ENCODE measurements around the gene TMBIM1. TPM values are rescaled to one million over a fixed set of nuclear protein-coding genes. Genes with fewer than 3 reads are reported as not detected.

Gene TMBIM1
- total RNA-seq, 5 donors from 2014 or later (not counting 1 experiment from before 2014, with no cell fraction given) = 78.8 to 166 (median 144) TPM

DNA sequence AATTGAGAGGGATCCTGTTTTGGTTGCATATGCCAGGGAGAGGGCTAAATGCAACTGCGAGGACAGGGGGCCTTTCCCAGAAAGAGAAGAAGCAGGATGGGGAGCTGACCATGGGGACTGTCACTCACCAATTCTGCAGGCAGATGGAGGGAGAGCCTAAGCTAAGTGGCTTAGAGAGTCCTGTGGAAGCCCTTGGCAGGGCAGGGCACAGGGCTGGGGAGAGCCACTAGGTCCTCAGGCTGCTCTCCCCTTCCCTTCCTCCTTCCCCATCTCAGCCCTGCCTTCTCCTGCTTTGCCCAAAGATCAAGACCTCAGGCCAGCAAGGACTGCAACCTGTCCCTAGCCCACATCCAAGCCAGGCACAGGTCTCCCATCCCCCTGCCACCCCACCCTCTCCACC lies 40.0 kb upstream of the TMBIM1 start:
- Mint-ChIP-seq H3K27me3 (no peaks in the 10 kb centered on the region), H3K4me1 (peaks cover 4 to 26% (median 10%) of the 10 kb centered on the region in 3 donors), H3K4me3 (no peak overlapping the region), H3K9me3 (no peaks in the 10 kb centered on the region), H3K36me3 (no peaks in the 10 kb centered on the region), H3K27ac (peak overlapping the region in 1 of 2 donors; percentile 22)
- H3K4me1 ChIP-seq (ENCODE audit: control insufficient read depth in 1 of 2, extremely low read depth in 1 of 2, insufficient read depth in 2 of 2, low read length in 2 of 2) = peaks cover under 1 to 2% of the 10 kb centered on the region in 2 experiments
- DNase-seq (no peak), ATAC-seq (replicated peaks in 1 of 4) (no peak)
- H3K36me3 ChIP-seq (ENCODE audit: control insufficient read depth in 2 of 2, extremely low read depth in 1 of 2, insufficient read depth in 1 of 2, low read length in 1 of 2) = no peaks in the 10 kb centered on the region
- 83% methylated on average over 1 of the region's 1 CpG for WGBS (ENCODE audit: insufficient coverage)
- H3K4me3 ChIP-seq (ENCODE audit: control insufficient read depth in 1 of 2, extremely low read depth in 1 of 2, low read length in 1 of 2) = no peak overlapping the region
- H3K9me3 ChIP-seq = no peaks in the 10 kb centered on the region
- POLR2A ChIA-PET = no interaction called here
- peaks cover 0 to 5% of the 10 kb centered on the region in 2 experiments for H3K27me3 ChIP-seq (replicated peaks in 1 of 2; ENCODE audit: control insufficient read depth in 2 of 2, extremely low read depth in 1 of 2, insufficient read depth in 2 of 2, low read length in 1 of 2)
- H3K27ac ChIP-seq (ENCODE audit: low read length) = no peak overlapping the region
- CTCF ChIA-PET = no interaction called here

DNA sequence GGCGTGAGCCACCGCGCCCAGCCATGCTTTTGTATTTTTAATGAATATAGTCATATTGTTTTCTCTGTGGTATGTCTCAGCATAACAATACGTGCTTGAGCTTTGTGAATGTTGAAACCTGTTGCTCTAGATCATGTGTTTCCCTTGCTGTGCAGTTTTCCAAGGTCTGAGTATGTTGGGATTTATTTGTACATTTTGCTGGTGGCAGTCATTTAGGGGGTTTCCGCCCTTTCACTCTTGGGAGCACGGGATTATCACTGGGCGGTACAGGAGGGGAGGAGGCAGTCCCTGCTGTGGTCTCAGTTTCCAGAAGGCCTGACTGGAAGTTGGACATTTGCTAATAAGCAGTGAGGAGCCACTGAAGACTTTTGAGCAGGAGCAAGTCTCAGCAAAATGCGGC lies 39.4 kb upstream of the TMBIM1 start:
- Mint-ChIP-seq H3K27me3 (no peaks in the 10 kb centered on the region), H3K9me3 (no peaks in the 10 kb centered on the region), H3K4me3 (no peak overlapping the region), H3K4me1 (peaks cover 8 to 32% (median 10%) of the 10 kb centered on the region in 3 donors), H3K27ac (no peak overlapping the region), H3K36me3 (no peaks in the 10 kb centered on the region)
- POLR2A ChIA-PET = no interaction called here
- CTCF ChIA-PET = no interaction called here
- Histone ChIP-seq H3K4me1 (ENCODE audit: control insufficient read depth in 1 of 2, extremely low read depth in 1 of 2, insufficient read depth in 2 of 2, low read length in 2 of 2) (peaks cover 5 to 8% of the 10 kb centered on the region in 2 experiments), H3K9me3 (no peaks in the 10 kb centered on the region), H3K4me3 (ENCODE audit: control insufficient read depth in 1 of 2, extremely low read depth in 1 of 2, low read length in 1 of 2) (no peak overlapping the region), H3K27me3 (replicated peaks in 1 of 2; ENCODE audit: control insufficient read depth in 2 of 2, extremely low read depth in 1 of 2, insufficient read depth in 2 of 2, low read length in 1 of 2) (peaks cover 0 to 9% of the 10 kb centered on the region in 2 experiments), H3K36me3 (ENCODE audit: control insufficient read depth in 2 of 2, extremely low read depth in 1 of 2, insufficient read depth in 1 of 2, low read length in 1 of 2) (no peaks in the 10 kb centered on the region), H3K27ac (ENCODE audit: low read length) (no peak overlapping the region)
- WGBS (ENCODE audit: insufficient coverage) = 87% methylated on average over 7 of the region's 8 CpGs
- DNase-seq (no peak), ATAC-seq (replicated peaks in 1 of 4) (no peak)

DNA sequence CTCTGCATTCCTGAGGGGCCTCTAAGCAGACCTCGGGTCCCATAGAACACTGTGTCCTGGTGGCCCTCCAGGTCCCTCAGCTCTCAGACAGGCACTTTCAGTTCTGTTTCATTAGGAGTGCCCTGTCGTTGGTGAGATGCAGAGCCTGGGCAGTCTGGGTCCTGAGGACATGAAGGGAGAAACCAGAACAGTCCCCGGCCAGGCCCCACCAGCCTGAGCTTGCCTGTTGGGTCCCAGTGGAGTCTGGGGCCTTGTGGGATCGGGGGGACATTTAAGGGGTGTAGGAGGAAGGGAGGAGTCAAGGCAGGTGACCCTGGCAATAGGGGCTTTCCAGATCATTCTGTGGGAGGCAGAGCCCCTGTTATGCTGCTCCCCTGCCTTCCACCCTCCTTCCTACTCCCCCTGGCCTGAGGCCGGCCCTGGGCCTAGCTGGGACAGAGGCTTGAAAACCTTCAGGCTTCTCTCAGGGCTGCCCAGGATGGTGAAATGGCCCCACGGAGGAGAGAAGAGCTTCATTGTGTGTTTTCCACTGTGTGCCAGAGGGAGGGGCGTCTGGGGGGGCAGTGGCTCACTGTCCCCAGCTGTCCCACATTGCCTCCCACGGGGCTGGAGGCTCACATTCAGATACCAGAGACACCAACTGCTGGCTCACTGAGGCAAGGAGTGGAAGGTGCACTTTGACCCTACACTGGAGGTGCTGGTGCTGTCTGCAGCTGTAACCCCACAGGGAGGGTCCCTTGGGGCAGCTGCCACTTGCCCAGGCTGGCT lies 37.7 kb upstream of the TMBIM1 start:
- DNase-seq (no peak), ATAC-seq (replicated peaks in 1 of 4) (no peak)
- Mint-ChIP-seq H3K9me3 (no peaks in the 10 kb centered on the region), H3K27me3 (no peaks in the 10 kb centered on the region), H3K4me3 (no peak overlapping the region), H3K4me1 (peaks cover 20 to 45% (median 21%) of the 10 kb centered on the region in 3 donors), H3K27ac (no peak overlapping the region), H3K36me3 (no peaks in the 10 kb centered on the region)
- WGBS (ENCODE audit: insufficient coverage) = 57% methylated on average over 6 of the region's 8 CpGs
- no peaks in the 10 kb centered on the region for H3K36me3 ChIP-seq (ENCODE audit: control insufficient read depth in 2 of 2, extremely low read depth in 1 of 2, insufficient read depth in 1 of 2, low read length in 1 of 2)
- H3K4me1 ChIP-seq (ENCODE audit: control insufficient read depth in 1 of 2, extremely low read depth in 1 of 2, insufficient read depth in 2 of 2, low read length in 2 of 2) = peaks cover 11 to 18% of the 10 kb centered on the region in 2 experiments
- H3K27me3 ChIP-seq (replicated peaks in 1 of 2; ENCODE audit: control insufficient read depth in 2 of 2, extremely low read depth in 1 of 2, insufficient read depth in 2 of 2, low read length in 1 of 2) = peaks cover 0 to 7% of the 10 kb centered on the region in 2 experiments
- H3K27ac ChIP-seq (ENCODE audit: low read length) = no peak overlapping the region
- no peak overlapping the region for H3K4me3 ChIP-seq (ENCODE audit: control insufficient read depth in 1 of 2, extremely low read depth in 1 of 2, low read length in 1 of 2)
- ChIA-PET POLR2A (no interaction called here), CTCF (no interaction called here)
- no peaks in the 10 kb centered on the region for H3K9me3 ChIP-seq

DNA sequence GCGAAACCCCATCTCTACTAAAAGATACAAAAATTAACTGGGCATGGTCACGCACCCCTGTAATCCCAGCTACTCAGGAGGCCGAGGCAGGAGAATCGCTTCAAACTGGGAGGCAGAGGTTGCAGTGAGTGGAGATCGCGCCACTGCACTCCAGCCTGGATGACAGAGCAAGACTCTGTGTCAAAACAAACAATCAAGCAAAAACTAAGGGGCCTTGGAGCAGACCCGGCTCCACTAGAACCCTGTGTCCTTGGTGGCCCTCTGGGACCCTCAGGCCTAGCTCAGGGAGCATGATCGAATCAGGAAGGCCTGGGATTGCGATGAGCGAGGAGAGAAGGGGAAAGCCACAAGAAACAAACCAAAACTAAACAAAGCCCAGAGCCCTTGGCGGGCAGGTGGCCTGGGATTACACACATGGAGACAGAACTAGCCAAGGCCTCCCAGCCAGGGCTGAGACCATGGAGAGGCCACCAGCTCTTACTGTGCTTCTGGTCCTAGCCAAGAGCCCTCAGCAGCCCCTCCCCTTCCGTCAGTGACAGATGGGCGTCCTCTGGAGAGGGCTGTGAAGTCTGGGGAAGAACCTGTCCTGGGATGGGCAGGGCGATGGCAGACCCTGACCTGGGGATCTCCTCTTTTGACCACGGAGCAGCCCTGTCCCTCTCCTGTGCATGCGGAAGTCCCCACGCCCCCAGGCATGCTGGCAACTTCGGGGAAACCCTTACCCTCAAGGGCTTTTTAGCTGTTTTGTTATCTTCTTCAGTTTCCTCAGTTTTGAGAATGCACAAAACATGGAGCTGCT lies 36.9 kb upstream of the TMBIM1 start:
- 82% methylated on average over 13 of the region's 18 CpGs for WGBS (ENCODE audit: insufficient coverage)
- Mint-ChIP-seq H3K36me3 (no peaks in the 10 kb centered on the region), H3K4me1 (peaks cover 22 to 45% (median 23%) of the 10 kb centered on the region in 3 donors), H3K9me3 (no peaks in the 10 kb centered on the region), H3K27me3 (peaks cover 0 to under 1% of the 10 kb centered on the region in 2 donors), H3K4me3 (no peak overlapping the region), H3K27ac (no peak overlapping the region)
- Histone ChIP-seq H3K4me3 (ENCODE audit: control insufficient read depth in 1 of 2, extremely low read depth in 1 of 2, low read length in 1 of 2) (no peak overlapping the region), H3K4me1 (ENCODE audit: control insufficient read depth in 1 of 2, extremely low read depth in 1 of 2, insufficient read depth in 2 of 2, low read length in 2 of 2) (peaks cover 12 to 19% of the 10 kb centered on the region in 2 experiments), H3K9me3 (no peaks in the 10 kb centered on the region), H3K27ac (ENCODE audit: low read length) (no peak overlapping the region), H3K27me3 (replicated peaks in 1 of 2; ENCODE audit: control insufficient read depth in 2 of 2, extremely low read depth in 1 of 2, insufficient read depth in 2 of 2, low read length in 1 of 2) (peaks cover 0 to 7% of the 10 kb centered on the region in 2 experiments), H3K36me3 (ENCODE audit: control insufficient read depth in 2 of 2, extremely low read depth in 1 of 2, insufficient read depth in 1 of 2, low read length in 1 of 2) (no peaks in the 10 kb centered on the region)
- ChIA-PET POLR2A (interaction anchor here in 1 of 2 donors (0.6 kb wide), 1 partner anchor 28 kb away, joined by 3 read pairs; no protein-coding TSS in a partner anchor), CTCF (interaction anchor here in 1 of 2 donors (0.5 kb wide), 1 partner anchor 36 kb away, joined by 3 read pairs; no protein-coding TSS in a partner anchor)
- ATAC-seq (replicated peaks in 1 of 4) (no peak), DNase-seq (no peak)

DNA sequence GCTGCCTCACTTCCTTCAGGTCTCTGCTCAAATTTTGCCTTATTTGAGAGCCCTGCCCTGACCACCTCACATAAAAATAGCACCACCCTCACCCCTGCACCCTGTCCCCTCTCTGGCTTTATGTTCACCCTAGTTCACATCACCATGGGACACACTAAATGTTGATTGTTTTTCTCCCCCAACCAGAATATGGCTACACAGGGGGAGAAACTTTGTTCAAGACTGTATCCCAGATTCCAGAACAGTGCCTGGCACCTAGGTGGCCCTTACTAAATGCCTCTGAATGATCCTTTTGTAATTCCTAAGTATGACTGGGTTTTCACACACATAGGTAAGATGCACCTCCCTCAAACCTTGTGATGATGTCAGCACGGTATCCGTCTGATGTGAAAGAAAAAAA lies 36.0 kb upstream of the TMBIM1 start:
- Histone ChIP-seq H3K27ac (ENCODE audit: low read length) (no peak overlapping the region), H3K4me1 (ENCODE audit: control insufficient read depth in 1 of 2, extremely low read depth in 1 of 2, insufficient read depth in 2 of 2, low read length in 2 of 2) (peaks cover 19 to 28% of the 10 kb centered on the region in 2 experiments), H3K36me3 (ENCODE audit: control insufficient read depth in 2 of 2, extremely low read depth in 1 of 2, insufficient read depth in 1 of 2, low read length in 1 of 2) (no peaks in the 10 kb centered on the region), H3K9me3 (no peaks in the 10 kb centered on the region), H3K27me3 (replicated peaks in 1 of 2; ENCODE audit: control insufficient read depth in 2 of 2, extremely low read depth in 1 of 2, insufficient read depth in 2 of 2, low read length in 1 of 2) (peaks cover 0 to 16% of the 10 kb centered on the region in 2 experiments), H3K4me3 (ENCODE audit: control insufficient read depth in 1 of 2, extremely low read depth in 1 of 2, low read length in 1 of 2) (no peak overlapping the region)
- Mint-ChIP-seq H3K4me3 (no peak overlapping the region), H3K9me3 (no peaks in the 10 kb centered on the region), H3K4me1 (peaks cover 31 to 55% (median 32%) of the 10 kb centered on the region in 3 donors), H3K27ac (no peak overlapping the region), H3K27me3 (peaks cover 0 to 8% of the 10 kb centered on the region in 2 donors), H3K36me3 (no peaks in the 10 kb centered on the region)
- ATAC-seq (replicated peaks in 1 of 4) (no peak), DNase-seq (no peak)
- ChIA-PET POLR2A (no interaction called here), CTCF (no interaction called here)
- no CpG with 5 or more reads among the region's 2 CpGs for whole genome bisulfite sequencing (ENCODE audit: insufficient coverage)

DNA sequence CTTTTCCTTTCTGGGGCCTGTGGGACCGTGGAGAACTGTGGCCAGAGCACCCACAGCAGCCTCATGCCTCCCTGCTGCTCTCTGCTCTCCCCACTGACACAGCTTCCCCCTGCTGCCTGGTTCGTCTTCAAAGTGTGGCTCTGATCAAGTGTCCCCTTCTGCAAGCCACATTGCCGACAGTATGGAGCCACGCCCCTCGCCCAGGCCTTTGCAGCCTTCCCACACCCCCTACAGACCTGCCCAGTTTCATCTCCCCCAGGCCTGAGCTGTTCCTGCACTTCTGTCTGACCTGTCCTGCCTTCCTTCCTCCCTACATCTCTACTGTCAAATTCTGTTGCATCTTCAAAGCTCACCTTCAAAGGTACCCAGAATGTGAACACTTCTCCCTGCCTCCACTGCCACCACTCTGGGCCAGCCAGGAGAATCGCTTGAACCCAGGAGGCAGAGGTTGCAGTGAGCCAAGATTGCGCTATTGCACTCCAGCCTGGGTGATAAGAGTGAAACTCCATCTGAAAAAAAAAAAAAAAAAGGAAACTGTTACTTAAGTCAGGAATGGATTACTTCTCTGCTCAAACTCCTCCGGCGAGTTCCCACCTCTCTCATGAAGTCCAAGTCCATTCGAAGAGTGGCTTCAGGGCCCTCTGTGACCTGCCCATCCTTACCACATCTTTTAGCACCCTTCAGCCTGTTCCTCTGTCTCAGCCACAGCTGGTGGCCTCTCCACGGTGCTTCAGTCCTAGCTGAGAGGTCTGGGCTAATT lies 35.3 kb upstream of the TMBIM1 start:
- H3K27ac Mint-ChIP-seq = no peak overlapping the region
- Histone ChIP-seq H3K4me3 (ENCODE audit: control insufficient read depth in 1 of 2, extremely low read depth in 1 of 2, low read length in 1 of 2) (no peak overlapping the region), H3K27ac (ENCODE audit: low read length) (no peak overlapping the region), H3K9me3 (no peaks in the 10 kb centered on the region), H3K27me3 (replicated peaks in 1 of 2; ENCODE audit: control insufficient read depth in 2 of 2, extremely low read depth in 1 of 2, insufficient read depth in 2 of 2, low read length in 1 of 2) (peaks cover 0 to 18% of the 10 kb centered on the region in 2 experiments), H3K36me3 (ENCODE audit: control insufficient read depth in 2 of 2, extremely low read depth in 1 of 2, insufficient read depth in 1 of 2, low read length in 1 of 2) (no peaks in the 10 kb centered on the region), H3K4me1 (ENCODE audit: control insufficient read depth in 1 of 2, extremely low read depth in 1 of 2, insufficient read depth in 2 of 2, low read length in 2 of 2) (peaks cover 19 to 31% of the 10 kb centered on the region in 2 experiments)
- H3K4me1 Mint-ChIP-seq = peaks cover 30 to 58% (median 33%) of the 10 kb centered on the region in 3 donors
- DNase-seq (no peak), ATAC-seq (replicated peaks in 1 of 4) (no peak)
- H3K9me3 Mint-ChIP-seq = no peaks in the 10 kb centered on the region
- peak overlapping the region in 1 of 3 donors; percentile 2 for H3K4me3 Mint-ChIP-seq
- ChIA-PET POLR2A (interaction anchor here in 1 of 2 donors (0.6 kb wide), 1 partner anchor 143 kb away, joined by 6 read pairs; no protein-coding TSS in a partner anchor), CTCF (interaction anchor here in 1 of 2 donors (1.1 to 1.3 kb wide), 2 partner anchors 25 to 29 kb away, joined by 4 to 8 read pairs; partner anchors contain the start of gene CATIP)
- WGBS (ENCODE audit: insufficient coverage) = 81% methylated on average over 9 of the region's 11 CpGs
- peaks cover 0 to 8% of the 10 kb centered on the region in 2 donors for H3K27me3 Mint-ChIP-seq
- no peaks in the 10 kb centered on the region for H3K36me3 Mint-ChIP-seq
